PFSK-1 (cell line): ENCODE data around the gene SLC44A3.

ENCODE experiments used
- POLR2AphosphoS5 ChIP-seq: IDR thresholded peaks from 2 replicates; pipeline ENCODE4 v1.6.1; 2012; ENCODE audit warnings: low read depth, mild to moderate bottlenecking, control low read depth, low read length, moderate library complexity
- SIN3A ChIP-seq: IDR thresholded peaks from 2 replicates; pipeline ENCODE4 v1.6.1; 2012; ENCODE audit warnings: mild to moderate bottlenecking, low read length, moderate library complexity, borderline replicate concordance; ENCODE audit not compliant: insufficient read depth
- TAF1 ChIP-seq: IDR thresholded peaks from 2 replicates; pipeline ENCODE4 v1.6.1; 2012; ENCODE audit warnings: low read length, control low read depth, borderline replicate concordance; ENCODE audit not compliant: insufficient read depth
- TF ChIP-seq, protein P1 (sequence below), 2 experiments: IDR thresholded peaks; 2 replicates each; pipeline versions ENCODE4 v1.6.1 to v1.8.0; 2011 to 2012; ENCODE audit warnings: low read depth in 2 of 2, low read length in 2 of 2, control low read depth in 1 of 2, inconsistent platforms in 1 of 2, mild to moderate bottlenecking in 1 of 2, moderate library complexity in 1 of 2; ENCODE audit not compliant: insufficient read depth in 1 of 2

DNA sequence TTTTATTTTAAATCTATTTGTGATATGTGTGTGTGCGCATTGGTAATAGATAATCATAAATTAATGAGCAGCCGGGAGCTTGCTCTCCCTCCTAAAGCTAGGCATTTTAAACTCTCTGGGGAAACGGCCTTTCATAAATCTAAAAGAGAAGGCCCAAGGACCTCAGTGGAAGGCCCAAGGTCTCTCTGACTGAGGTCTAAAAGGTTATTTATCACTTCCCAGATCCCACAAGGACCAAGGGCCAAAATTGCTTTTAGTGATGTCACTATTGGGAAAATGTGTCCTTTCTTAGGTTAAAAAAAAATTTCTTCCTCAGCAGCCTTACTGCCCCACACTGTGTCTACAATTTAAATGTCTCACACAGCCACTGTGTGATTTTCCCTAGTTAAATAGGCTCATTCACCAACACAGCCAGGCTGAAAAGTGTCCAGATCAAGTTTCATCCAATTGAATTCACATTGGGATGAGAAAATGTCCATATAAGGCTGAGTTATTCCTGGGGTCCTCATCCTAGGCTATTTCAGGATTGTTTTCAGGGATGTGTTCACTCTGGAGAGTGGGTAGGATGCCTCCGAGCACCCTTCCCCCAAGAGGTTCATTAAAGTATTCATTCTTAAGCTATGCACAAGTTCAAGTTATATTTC, 46.1 kb downstream of the SLC44A3 start:
- TF ChIP-seq TAF1 (no peak), POLR2AphosphoS5 (no peak), SIN3A (no peak)
- TF ChIP-seq, protein P1, sequence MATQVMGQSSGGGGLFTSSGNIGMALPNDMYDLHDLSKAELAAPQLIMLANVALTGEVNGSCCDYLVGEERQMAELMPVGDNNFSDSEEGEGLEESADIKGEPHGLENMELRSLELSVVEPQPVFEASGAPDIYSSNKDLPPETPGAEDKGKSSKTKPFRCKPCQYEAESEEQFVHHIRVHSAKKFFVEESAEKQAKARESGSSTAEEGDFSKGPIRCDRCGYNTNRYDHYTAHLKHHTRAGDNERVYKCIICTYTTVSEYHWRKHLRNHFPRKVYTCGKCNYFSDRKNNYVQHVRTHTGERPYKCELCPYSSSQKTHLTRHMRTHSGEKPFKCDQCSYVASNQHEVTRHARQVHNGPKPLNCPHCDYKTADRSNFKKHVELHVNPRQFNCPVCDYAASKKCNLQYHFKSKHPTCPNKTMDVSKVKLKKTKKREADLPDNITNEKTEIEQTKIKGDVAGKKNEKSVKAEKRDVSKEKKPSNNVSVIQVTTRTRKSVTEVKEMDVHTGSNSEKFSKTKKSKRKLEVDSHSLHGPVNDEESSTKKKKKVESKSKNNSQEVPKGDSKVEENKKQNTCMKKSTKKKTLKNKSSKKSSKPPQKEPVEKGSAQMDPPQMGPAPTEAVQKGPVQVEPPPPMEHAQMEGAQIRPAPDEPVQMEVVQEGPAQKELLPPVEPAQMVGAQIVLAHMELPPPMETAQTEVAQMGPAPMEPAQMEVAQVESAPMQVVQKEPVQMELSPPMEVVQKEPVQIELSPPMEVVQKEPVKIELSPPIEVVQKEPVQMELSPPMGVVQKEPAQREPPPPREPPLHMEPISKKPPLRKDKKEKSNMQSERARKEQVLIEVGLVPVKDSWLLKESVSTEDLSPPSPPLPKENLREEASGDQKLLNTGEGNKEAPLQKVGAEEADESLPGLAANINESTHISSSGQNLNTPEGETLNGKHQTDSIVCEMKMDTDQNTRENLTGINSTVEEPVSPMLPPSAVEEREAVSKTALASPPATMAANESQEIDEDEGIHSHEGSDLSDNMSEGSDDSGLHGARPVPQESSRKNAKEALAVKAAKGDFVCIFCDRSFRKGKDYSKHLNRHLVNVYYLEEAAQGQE (IDR thresholded peaks at IDR 0.05; ENCODE audit: insufficient read depth in 1 of 2, low read depth in 2 of 2, low read length in 2 of 2), result no peak
